ENCODE results near the gene CDC42. TPM values are rescaled to one million over a fixed set of nuclear protein-coding genes. Genes with fewer than 3 reads are reported as not detected.

Gene CDC42
- total and polyA plus RNA-seq, 2 experiments from 2014 or later = 119 to 184 TPM

GRCh38 chr1:22104094-22104493, 51.6 kb downstream of the CDC42 start:
- Histone ChIP-seq H3K79me2 (replicated peaks; ENCODE audit: insufficient read depth) (peaks cover 27% of the 10 kb centered on the region), H4K20me1 (replicated peaks; ENCODE audit: insufficient read depth) (peaks cover 7% of the 10 kb centered on the region; the same call in 1 of the 2 replicates), H3K4me1 (ENCODE audit: insufficient read depth) (no peaks in the 10 kb centered on the region; the same call in 1 of the 2 replicates), H3K9me2 (ENCODE audit: insufficient read depth) (no peaks in the 10 kb centered on the region), H3K36me3 (ENCODE audit: insufficient read depth) (no peaks in the 10 kb centered on the region; the same call in 1 of the 2 replicates), H3K27ac (ENCODE audit: low read depth) (peak overlapping the region; percentile 53; the same call in 1 of the 2 replicates), H3K4me2 (no peak overlapping the region), H3K4me3 (no peak overlapping the region), H2AFZ (no peak overlapping the region), H3F3A (replicated peaks; ENCODE audit: low read depth) (no peaks in the 10 kb centered on the region), H3K27me3 (ENCODE audit: insufficient read depth) (no peaks in the 10 kb centered on the region)
- Mint-ChIP-seq H3K27ac (no peak overlapping the region; the same call in 1 of the 2 replicates), H3K36me3 (ENCODE audit: low read depth) (peaks cover 4% of the 10 kb centered on the region; the same call in 1 of the 3 replicates), H3K9me3 (no peaks in the 10 kb centered on the region), H3K27me3 (ENCODE audit: insufficient read depth, low read depth, poor library complexity) (no peaks in the 10 kb centered on the region), H3K4me1 (peaks cover 12% of the 10 kb centered on the region), H3K4me3 (no peak overlapping the region)
- ATAC-seq (no peak), DNase-seq (ENCODE audit: low spot score) (no peak)
- TF ChIP-seq EZH2phosphoT487 (IDR thresholded peaks at IDR 0.05; ENCODE audit: unreplicated experiment) (no peak), STAT1 (IDR thresholded peaks at IDR 0.05; ENCODE audit: unreplicated experiment) (no peak), JUNB (IDR thresholded peaks at IDR 0.05; ENCODE audit: unreplicated experiment) (no peak), ETS1 (IDR thresholded peaks at IDR 0.05) (no peak), CTCF (conservative IDR thresholded peaks at IDR 0.05; ENCODE audit: low read depth in 2 of 2) (no peak), ZNF462 (CRISPR knock-in tag; IDR thresholded peaks at IDR 0.05) (no peak), POLR2AphosphoS5 (IDR thresholded peaks at IDR 0.05; ENCODE audit: low read depth) (no peak), REST (IDR thresholded peaks at IDR 0.05; ENCODE audit: unreplicated experiment) (no peak), EZH2 (IDR thresholded peaks at IDR 0.05; ENCODE audit: low read depth, unreplicated experiment) (no peak), CREB1 (CRISPR knock-in tag; IDR thresholded peaks at IDR 0.05; ENCODE audit: low read depth) (no peak), ZNF114 (CRISPR knock-in tag; IDR thresholded peaks at IDR 0.05) (no peak), NANOG (IDR thresholded peaks at IDR 0.05; ENCODE audit: borderline replicate concordance) (no peak), ZNF331 (CRISPR knock-in tag; IDR thresholded peaks at IDR 0.05; ENCODE audit: low read depth) (no peak)
